GM12874 (cell line): ENCODE measurements around the gene EPB41L4A.

Experiments used
- TF ChIP-seq, protein P1 (sequence below): IDR thresholded peaks from 2 replicates; pipeline ENCODE4 v1.5.1; 2011; ENCODE audit warnings: low read depth, mild to moderate bottlenecking, control low read depth, low read length, moderate library complexity; ENCODE audit not compliant: insufficient read depth

Gene EPB41L4A

GRCh38 chr5:112279082-112279481 lies 140.0 kb downstream of the EPB41L4A start:
- TF ChIP-seq, protein P1, sequence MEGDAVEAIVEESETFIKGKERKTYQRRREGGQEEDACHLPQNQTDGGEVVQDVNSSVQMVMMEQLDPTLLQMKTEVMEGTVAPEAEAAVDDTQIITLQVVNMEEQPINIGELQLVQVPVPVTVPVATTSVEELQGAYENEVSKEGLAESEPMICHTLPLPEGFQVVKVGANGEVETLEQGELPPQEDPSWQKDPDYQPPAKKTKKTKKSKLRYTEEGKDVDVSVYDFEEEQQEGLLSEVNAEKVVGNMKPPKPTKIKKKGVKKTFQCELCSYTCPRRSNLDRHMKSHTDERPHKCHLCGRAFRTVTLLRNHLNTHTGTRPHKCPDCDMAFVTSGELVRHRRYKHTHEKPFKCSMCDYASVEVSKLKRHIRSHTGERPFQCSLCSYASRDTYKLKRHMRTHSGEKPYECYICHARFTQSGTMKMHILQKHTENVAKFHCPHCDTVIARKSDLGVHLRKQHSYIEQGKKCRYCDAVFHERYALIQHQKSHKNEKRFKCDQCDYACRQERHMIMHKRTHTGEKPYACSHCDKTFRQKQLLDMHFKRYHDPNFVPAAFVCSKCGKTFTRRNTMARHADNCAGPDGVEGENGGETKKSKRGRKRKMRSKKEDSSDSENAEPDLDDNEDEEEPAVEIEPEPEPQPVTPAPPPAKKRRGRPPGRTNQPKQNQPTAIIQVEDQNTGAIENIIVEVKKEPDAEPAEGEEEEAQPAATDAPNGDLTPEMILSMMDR, result no peak

GRCh38 chr5:112276991-112277390 lies 142.1 kb downstream of the EPB41L4A start:
- TF ChIP-seq, protein P1, result no peak

- TF ChIP-seq, protein P1, result no peak
Observed at GRCh38 chr5:112275671-112276070, 143.4 kb downstream of the EPB41L4A start.

- TF ChIP-seq, protein P1, result no peak
Observed at GRCh38 chr5:112270299-112271293, 148.5 kb downstream of the EPB41L4A start.

DNA sequence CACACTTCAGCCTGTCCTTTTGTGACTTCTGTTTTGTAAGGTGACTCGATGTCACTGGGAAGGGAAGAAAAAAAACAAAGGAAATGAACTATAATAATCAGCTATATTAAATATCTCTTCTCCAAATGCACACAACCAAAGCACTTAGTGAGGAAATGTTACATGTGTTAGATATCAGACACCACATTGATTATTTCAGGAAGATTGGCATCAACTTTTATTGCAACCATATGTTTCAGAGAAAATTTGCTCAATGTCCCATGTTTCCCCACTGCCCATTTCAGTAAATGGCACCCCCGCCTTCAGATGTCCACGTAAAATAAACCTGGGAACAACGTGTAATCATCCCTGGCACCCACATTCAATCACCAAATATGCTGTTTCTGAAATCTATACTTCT lies 151.8 kb downstream of the EPB41L4A start:
- TF ChIP-seq, protein P1, result no peak

DNA sequence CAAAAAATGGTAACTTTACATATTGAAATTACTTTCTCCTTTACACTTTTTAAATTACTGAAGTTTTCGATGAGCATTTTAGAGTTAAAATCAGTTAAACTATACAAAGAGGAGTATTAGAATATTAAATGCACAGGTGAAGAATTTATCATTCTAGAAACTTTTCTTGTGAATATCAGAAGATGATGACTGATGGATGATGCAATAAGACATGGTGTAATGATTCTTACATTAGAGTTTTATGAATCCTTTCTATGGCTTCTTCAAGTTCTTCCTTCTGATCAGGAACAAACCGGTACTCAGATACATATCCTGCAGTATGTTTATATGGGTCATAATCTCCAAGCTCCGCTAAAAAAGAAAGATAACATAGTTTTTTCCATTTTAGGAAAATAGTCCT lies 154.4 kb downstream of the EPB41L4A start:
- TF ChIP-seq, protein P1, result no peak

GRCh38 chr5:112264151-112264550 lies 154.9 kb downstream of the EPB41L4A start:
- TF ChIP-seq, protein P1, result no peak
